NCI-H2107 treated with DMSO at 0.1 percent for 48 hours (cell line): ENCODE data around the gene NOX5.
"Not testable (repeated sequence)": the region's sequence is repeated elsewhere in the genome, so short reads cannot be mapped to it uniquely, and the experiment has no call there.

Source experiments
- DNase-seq: peaks from one replicate; lab custom pipeline; 2025; ENCODE audit not compliant: unreplicated experiment; lab: John Stamatoyannopoulos, UW

The NOX5 gene

GRCh38 chr15:69014454-69014853 is at the start of gene NOX5:
NOX5 (plus strand) TSS chr15:69014695; CDS start chr15:69014736, 41 bp downstream.
- no peak for DNase-seq

GRCh38 chr15:68966996-68967395 is 47.5 kb upstream of the NOX5 start:
- no peak for DNase-seq

DNA sequence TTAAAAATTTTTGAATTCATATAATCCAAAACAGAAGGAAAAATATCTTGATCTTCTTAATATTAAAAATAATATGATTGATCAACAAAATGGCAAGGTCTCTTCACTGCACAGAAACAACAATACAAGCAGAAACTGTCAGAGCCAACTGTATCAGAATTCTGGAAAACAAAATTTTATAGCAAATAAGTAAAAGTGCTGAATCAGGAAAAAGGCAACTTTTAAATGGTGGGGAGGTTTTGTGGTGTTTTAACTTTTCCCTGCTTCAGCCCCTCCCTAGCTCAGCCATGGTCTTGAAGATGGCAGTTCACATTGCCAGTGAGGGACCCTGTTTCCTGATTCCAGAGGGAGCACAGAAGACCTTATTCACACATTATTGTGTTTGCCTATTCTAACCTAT is 46.5 kb upstream of the NOX5 start:
- no peak for DNase-seq

DNA sequence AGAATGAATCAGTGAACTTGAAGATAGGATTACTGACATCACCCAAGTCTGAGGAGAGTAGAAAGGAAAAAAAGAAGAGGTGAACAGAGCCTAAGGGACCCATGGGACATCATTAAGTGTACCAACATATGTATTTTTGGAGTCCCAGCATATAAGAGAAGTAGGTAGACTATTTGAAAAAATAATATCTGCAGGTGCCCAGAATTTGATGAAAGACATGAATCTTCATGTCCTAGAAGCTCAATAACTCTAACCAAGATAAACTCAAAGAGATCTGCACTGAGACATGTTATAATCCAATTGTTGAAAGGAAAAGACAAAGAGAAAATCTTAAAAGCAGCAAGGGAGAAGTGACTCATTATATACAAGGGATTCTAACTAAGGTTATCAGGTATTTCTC is 45.2 kb upstream of the NOX5 start:
- DNase-seq = no peak

GRCh38 chr15:68972201-68973065 is 42.1 kb upstream of the NOX5 start:
- no peak for DNase-seq

DNA sequence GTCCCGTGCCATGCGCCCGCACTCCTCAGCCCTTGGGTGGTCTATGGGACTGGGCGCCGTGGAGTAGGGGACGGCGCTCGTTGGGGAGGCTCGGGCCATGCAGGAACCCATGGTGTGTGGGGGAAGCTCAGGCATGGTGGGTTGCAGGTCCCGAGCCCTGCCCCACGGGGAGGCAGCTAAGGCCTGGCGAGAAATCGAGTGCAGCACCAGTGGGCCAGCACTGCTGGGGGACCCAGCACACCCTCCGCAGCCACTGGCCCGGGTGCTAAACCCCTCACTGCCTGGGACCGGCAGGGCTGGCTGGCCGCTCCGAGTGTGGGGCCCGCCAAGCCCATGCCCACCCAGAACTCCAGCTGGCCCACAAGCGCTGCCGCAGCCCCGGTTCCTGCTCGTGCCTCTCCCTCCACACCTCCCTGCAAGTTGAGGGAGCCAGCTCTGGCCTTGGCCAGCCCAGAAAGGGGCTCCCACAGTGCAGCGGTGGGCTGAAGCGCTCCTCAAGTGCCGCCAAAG is 38.8 kb upstream of the NOX5 start:
- not testable (repeated sequence) for DNase-seq

DNA sequence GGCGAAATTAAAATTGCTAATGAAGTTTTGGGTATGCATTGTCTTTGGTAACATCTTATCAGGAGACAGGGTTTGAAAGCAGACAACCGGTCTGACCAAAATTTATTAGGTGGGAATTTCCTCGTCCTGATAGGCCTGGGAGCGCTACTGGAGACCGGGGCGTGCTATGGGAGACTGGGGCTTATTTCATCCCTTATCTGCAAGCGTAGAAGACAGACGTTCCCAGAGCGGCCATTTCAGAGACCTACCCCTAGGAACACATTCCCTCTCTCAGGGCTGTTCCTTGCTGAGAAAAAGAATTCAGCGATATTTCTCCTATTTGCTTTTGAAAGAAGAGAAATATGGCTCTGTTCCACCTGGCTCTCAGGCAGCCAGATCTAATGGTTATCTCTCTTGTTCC is 37.1 kb upstream of the NOX5 start:
- DNase-seq = not testable (repeated sequence)

DNA sequence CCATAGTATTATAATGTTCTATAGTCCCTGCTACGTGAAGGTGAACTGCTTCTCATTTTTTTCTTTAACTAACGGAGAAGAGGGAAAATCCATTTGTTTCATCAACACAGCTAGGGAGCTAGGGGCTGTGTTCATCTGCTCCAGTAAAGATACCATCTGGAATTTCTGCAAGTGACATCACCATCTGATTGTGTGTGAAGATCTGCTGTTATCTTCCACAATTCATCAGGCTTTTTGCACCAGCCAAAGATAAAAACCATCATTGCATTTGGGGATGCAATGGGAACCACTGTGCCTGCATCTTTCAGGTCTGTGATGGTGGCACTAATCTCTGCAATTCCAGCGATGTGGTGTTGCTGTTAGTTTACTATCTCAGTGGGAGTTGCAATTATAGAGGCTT is 35.5 kb upstream of the NOX5 start:
- no peak for DNase-seq

- DNase-seq = no peak
Observed at GRCh38 chr15:68979816-68980215, 34.7 kb upstream of the NOX5 start.

DNA sequence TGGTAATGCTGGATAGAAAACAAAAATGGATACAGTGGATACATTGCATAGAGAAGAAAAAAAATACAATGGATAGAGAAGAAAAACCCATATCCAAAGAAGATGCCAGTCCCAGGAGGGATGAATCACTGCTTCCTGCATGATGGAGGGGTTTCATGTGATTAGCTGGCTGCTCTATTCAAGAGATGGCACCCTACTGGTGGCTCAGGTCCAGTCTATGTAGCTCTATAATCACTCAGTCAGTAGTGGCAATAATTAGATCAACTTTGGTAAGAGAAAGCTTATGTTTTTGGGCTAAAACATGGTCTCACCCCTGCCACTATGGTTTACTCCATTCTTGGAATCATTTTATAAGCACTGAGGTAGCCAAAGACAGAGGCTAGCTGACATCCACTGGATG is 33.7 kb upstream of the NOX5 start:
- DNase-seq = no peak

GRCh38 chr15:68981941-68982340 is 32.6 kb upstream of the NOX5 start:
- DNase-seq = peak; percentile 13

GRCh38 chr15:68982976-68983563 is 31.4 kb upstream of the NOX5 start:
- DNase-seq = no peak

DNA sequence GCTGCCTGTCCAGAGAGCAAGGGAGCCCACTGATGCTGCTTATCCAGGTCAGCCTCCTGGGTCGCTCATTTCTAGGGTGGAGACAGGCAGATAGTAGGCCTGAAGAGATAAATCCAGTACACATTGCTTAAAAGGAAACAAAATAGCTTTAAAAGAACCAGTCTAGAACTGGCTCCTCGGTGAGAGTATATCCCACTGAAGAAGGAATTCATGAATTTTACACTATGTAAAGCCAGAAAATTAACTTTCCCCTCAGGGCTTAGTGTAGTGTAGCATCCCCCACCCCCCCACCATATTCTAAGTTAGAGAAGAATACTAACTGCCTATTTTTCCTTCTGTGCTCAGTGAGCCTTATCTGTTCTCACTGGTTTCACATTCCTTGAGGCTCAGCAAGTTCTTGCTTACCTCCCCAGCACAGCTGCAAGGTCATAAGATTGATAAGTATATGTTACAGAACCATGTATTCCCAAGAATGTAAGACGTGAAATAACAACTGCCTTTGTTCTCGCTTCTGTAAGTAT is 30.5 kb upstream of the NOX5 start:
- no peak for DNase-seq

DNA sequence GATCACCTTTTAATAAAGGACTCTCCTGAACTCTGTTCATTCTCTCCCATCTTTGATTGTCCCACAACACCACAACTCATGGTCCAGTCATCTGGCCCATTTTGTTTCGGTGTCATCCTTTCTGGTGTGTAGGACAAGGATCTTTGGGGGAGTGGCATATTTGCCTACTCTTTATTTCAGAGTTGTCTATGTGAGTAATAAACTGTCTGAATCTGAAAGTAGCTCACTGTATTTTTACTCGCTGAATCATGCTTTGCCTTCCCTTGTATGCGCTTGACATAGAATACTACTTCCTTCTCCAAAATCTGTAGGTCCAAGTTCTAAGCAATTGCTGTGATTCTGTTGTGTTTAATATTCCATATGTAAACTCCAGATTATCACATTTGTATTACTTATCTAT is 29.9 kb upstream of the NOX5 start:
- DNase-seq = no peak

DNA sequence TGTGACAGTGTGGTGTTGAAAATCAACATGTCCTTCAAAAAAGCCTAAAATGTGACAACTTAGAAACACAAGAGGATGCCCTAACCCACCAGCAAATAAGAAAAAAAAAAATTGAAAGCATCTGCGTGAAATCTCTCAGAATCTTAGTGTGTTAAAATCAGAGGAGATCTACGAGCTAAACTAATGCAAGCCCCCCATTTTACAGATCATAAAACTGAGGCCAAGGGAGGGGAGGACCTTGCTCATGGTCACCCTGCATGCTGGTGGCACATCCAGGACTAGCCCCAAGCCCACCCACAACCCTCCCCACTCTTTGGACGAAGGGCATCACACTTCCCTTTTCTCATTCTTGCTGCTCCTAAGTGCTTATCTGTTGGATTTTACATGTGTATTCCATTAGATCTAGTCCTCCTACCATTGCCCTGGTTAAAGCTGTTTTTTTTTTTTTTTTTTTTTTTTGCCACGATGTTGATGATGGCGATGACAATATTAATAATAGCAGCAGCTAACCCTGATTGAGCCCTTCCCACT is 29.1 kb upstream of the NOX5 start:
- DNase-seq = no peak

DNA sequence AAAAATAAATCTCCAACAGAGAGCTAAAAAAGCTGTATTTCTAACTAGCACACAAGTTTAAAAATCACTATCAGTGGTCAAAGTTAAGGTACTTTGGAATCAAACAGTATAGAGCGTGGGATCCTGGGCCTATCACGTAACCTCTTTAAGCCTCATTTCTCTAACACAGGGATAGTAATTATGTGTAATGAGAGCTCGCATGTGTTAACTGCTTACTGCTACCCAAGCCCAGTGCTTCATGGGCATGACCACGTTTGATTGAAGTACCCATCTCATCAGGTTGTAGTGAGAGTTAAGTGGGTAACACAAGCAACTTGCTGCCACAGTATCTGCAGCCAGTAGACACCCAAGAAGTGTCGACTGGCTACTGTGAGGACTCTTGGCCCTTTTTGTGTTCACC is 28.2 kb upstream of the NOX5 start:
- DNase-seq = peak; percentile 60

- DNase-seq = no peak
Observed at GRCh38 chr15:68987120-68987519, 27.4 kb upstream of the NOX5 start.

DNA sequence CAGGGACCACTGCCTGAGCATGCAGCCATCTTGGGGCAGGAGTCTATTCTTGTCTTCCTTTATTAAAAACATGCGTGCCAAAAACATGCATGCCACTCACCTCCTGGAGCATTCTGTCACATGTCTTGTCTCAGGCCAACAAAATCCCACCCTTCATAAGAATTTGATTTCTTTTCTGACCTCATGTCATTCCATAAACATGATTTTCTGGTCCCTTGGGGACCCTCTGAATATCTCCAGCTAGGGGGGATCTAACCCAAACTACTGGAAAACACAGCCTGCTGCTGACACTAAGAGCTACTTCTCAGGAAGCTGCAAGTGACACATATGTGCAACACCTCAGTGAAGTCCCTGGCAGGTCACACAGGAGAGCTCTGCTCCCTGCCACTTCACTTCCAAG is 26.8 kb upstream of the NOX5 start:
- no peak for DNase-seq

DNA sequence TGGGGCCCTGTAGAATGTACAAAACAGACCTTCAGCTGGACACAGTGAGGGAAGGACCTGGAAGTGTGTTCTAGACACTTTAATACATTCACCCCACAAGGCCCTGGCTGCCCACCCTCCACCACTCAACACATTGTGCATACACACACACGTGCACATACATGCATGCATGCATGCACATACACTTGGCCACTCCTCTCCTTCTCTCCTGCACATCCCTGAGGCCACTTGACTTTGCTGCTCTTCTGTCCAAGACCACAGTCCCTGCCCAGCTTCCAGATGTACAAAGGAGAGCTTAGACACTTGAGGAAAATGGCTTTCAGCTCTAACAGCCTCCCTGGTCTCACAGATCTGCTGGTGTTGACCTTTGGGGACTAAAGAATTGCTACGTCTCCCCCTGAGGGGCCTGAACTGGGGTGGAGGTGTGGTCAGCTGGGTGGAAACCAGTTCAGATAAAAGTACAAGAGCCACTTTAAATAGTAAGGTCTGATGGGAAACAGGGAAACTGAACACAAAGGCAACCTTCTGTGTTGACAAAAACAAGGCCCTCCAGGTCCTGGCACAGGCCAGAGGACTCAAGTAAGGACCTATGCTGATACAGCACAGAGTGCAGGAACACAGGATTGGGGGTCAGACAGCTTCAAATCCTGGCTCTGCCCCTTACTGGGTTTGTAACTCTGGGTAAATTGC is 24.8 kb upstream of the NOX5 start:
- no peak for DNase-seq

GRCh38 chr15:68990231-68990991 is 24.1 kb upstream of the NOX5 start:
- DNase-seq = no peak
